ENCODE results near the gene SETD1A.

SETD1A gene

GRCh38 chr16:31025339-31025738 lies 67.8 kb downstream of the SETD1A start:
- no peak for DNase-seq

GRCh38 chr16:31029272-31029671 lies 71.7 kb downstream of the SETD1A start:
- DNase-seq, result no peak

GRCh38 chr16:31031276-31031675 lies 73.7 kb downstream of the SETD1A start:
- DNase-seq, result no peak

GRCh38 chr16:31032736-31033708 lies 75.5 kb downstream of the SETD1A start, which contains the start of gene STX4:
TSS of gene STX4 (plus strand) at chr16:31033558. CDS start at chr16:31033806, 248 bp downstream.
- DNase-seq, result peak; percentile 76

- peak; percentile 48 for DNase-seq
Observed at GRCh38 chr16:31033709-31034492, 76.3 kb downstream of the SETD1A start.
